ENCODE results near the gene KSR1. TPM values are rescaled to one million over a fixed set of nuclear protein-coding genes. Genes with fewer than 3 reads are reported as not detected.
"Not testable (repeated sequence)": the region's sequence is repeated elsewhere in the genome, so short reads cannot be mapped to it uniquely, and the experiment has no call there.

The KSR1 gene
- total RNA-seq, 1 experiment from 2014 or later: 21.7 TPM

GRCh38 chr17:27433521-27433920 is 22.7 kb upstream of the KSR1 start:
- DNase-seq (ENCODE audit: low read depth, low spot score) (no peak), ATAC-seq (no peak)
- POLR2A ChIA-PET: no interaction called here
- Histone ChIP-seq H3K36me3 (ENCODE audit: control insufficient read depth, insufficient read depth, low read length) (no peaks in the 10 kb centered on the region), H3K27ac (ENCODE audit: low read length) (no peak overlapping the region), H3K27me3 (ENCODE audit: control insufficient read depth, insufficient read depth, low read length) (no peaks in the 10 kb centered on the region), H3K4me1 (ENCODE audit: control insufficient read depth, insufficient read depth, low read length) (no peaks in the 10 kb centered on the region), H3K9me3 (ENCODE audit: control insufficient read depth, insufficient read depth, low read depth, low read length) (no peaks in the 10 kb centered on the region), H3K4me3 (ENCODE audit: low read depth in 2 of 2, low read length in 2 of 2) (no peak overlapping the region)
- no TSS peak for BruUV-seq (replicated peaks)
- in situ Hi-C loops (cut with HindIII; ENCODE audit: low pct_unique_long_range_greater_than_20kb, low sequenced_read_pairs): no loop called here
- CTCF ChIA-PET: no interaction called here
- intact Hi-C loops (cut with micrococcal nuclease; ENCODE audit: unreplicated experiment): no loop called here
- TF ChIP-seq TCF7L2 (IDR thresholded peaks at IDR 0.05; ENCODE audit: low read depth, low read length) (no peak), POLR2AphosphoS5 (IDR thresholded peaks at IDR 0.05; ENCODE audit: low read depth, low read length) (no peak), CTCF (IDR thresholded peaks at IDR 0.05) (no peak), REST (IDR thresholded peaks at IDR 0.05; ENCODE audit: insufficient read depth in 1 of 2, low read depth in 2 of 2, low read length in 1 of 2) (no peak), SIN3A (IDR thresholded peaks at IDR 0.05; ENCODE audit: borderline replicate concordance, insufficient read depth, low read depth, low read length) (no peak)

- ATAC-seq: peak; percentile 29; the same call in 1 of the 2 replicates
- CTCF ChIA-PET; BruUV-seq (replicated peaks); H3K4me1 ChIP-seq (ENCODE audit: control insufficient read depth, insufficient read depth, low read length); H3K4me3 ChIP-seq (ENCODE audit: low read depth in 2 of 2, low read length in 2 of 2); H3K9me3 ChIP-seq (ENCODE audit: control insufficient read depth, insufficient read depth, low read depth, low read length); in situ Hi-C loops (cut with HindIII; ENCODE audit: low pct_unique_long_range_greater_than_20kb, low sequenced_read_pairs); POLR2A ChIA-PET; DNase-seq (ENCODE audit: low read depth, low spot score); H3K27me3 ChIP-seq (ENCODE audit: control insufficient read depth, insufficient read depth, low read length); intact Hi-C loops (cut with micrococcal nuclease; ENCODE audit: unreplicated experiment); H3K36me3 ChIP-seq (ENCODE audit: control insufficient read depth, insufficient read depth, low read length); H3K27ac ChIP-seq (ENCODE audit: low read length): not testable (repeated sequence)
Measured at GRCh38 chr17:27435431-27436070, 20.7 kb upstream of the KSR1 start.

GRCh38 chr17:27438348-27438998 is 17.8 kb upstream of the KSR1 start:
- no peaks in the 10 kb centered on the region for H3K9me3 ChIP-seq (ENCODE audit: control insufficient read depth, insufficient read depth, low read depth, low read length)
- no peaks in the 10 kb centered on the region for H3K36me3 ChIP-seq (ENCODE audit: control insufficient read depth, insufficient read depth, low read length)
- no peaks in the 10 kb centered on the region for H3K27me3 ChIP-seq (ENCODE audit: control insufficient read depth, insufficient read depth, low read length)
- ChIA-PET CTCF (interaction anchor here (0.7 kb wide), 1 partner anchor 163 kb away, joined by 4 read pairs; no protein-coding TSS in a partner anchor), POLR2A (no interaction called here)
- DNase-seq (ENCODE audit: low read depth, low spot score) (no peak), ATAC-seq (peak; percentile 71)
- in situ Hi-C loops (cut with HindIII; ENCODE audit: low pct_unique_long_range_greater_than_20kb, low sequenced_read_pairs): no loop called here
- TF ChIP-seq CTCF (IDR thresholded peaks at IDR 0.05) (no peak), REST (IDR thresholded peaks at IDR 0.05; ENCODE audit: insufficient read depth in 1 of 2, low read depth in 2 of 2, low read length in 1 of 2) (no peak), SIN3A (IDR thresholded peaks at IDR 0.05; ENCODE audit: borderline replicate concordance, insufficient read depth, low read depth, low read length) (no peak), TCF7L2 (IDR thresholded peaks at IDR 0.05; ENCODE audit: low read depth, low read length) (no peak), POLR2AphosphoS5 (IDR thresholded peaks at IDR 0.05; ENCODE audit: low read depth, low read length) (no peak)
- H3K27ac ChIP-seq (ENCODE audit: low read length): no peak overlapping the region
- no peaks in the 10 kb centered on the region for H3K4me1 ChIP-seq (ENCODE audit: control insufficient read depth, insufficient read depth, low read length)
- no TSS peak for BruUV-seq (replicated peaks)
- no peak overlapping the region for H3K4me3 ChIP-seq (ENCODE audit: low read depth in 2 of 2, low read length in 2 of 2)
- intact Hi-C loops (cut with micrococcal nuclease; ENCODE audit: unreplicated experiment): no loop called here

Measured in Panc1 (cell line).